Measurements from ENCODE around the gene SERPINB1. TPM values are rescaled to one million over a fixed set of nuclear protein-coding genes. Genes with fewer than 3 reads are reported as not detected.

Gene SERPINB1
- total and polyA plus RNA-seq, 2 experiments from 2014 or later = 5.6 to 6.5 TPM

DNA sequence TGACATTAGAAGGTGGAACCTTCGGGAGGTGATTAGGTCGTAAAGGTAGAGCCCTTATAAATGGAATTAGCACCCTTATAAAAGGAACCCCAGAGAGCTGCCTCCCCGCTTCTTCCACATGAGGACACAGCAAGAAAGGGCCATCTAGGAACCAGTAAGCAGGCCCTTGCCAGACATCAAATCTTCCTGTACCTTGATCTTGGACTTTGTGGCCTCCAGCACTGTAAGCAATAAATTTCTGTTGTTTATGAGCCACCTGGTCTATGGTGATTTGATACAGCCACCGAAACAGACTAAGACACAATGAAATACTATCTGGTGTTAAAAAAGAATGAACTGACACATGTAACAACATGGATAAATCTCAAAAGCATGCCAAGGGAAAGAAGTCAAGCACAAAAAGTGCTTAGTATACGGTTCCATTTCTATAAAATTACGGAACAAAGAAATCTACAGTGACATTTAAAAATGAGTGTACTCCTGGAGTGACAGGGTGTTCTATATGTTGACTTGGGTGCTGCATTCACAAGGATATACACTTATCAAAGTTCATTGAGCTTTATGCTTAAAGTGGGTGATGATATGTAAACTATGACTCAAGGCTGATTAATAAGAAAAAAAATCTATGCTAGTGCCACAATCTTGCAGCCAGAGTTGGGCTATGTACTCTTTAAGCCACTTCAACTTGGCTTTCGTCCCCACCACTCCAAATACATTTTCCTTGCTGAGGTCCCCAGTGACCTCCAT is 18.4 kb downstream of the SERPINB1 start:
- no peak overlapping the region for H3K4me2 ChIP-seq
- Mint-ChIP-seq H3K27me3 (ENCODE audit: insufficient read depth, low read depth, poor library complexity) (peaks cover 2% of the 10 kb centered on the region), H3K4me3 (no peak overlapping the region), H3K36me3 (ENCODE audit: low read depth) (no peaks in the 10 kb centered on the region), H3K27ac (no peak overlapping the region), H3K4me1 (no peaks in the 10 kb centered on the region), H3K9me3 (no peaks in the 10 kb centered on the region; the same call in 2 of the 3 replicates)
- no peak overlapping the region for H3K27ac ChIP-seq (ENCODE audit: low read depth)
- no peak overlapping the region for H3K4me3 ChIP-seq
- no peaks in the 10 kb centered on the region for H3K9me2 ChIP-seq (ENCODE audit: insufficient read depth)
- no peak overlapping the region for H2AFZ ChIP-seq
- H3F3A ChIP-seq (replicated peaks; ENCODE audit: low read depth) = no peaks in the 10 kb centered on the region
- H3K79me2 ChIP-seq (replicated peaks; ENCODE audit: insufficient read depth) = no peaks in the 10 kb centered on the region
- ATAC-seq = no peak
- TF ChIP-seq JUNB (IDR thresholded peaks at IDR 0.05; ENCODE audit: unreplicated experiment) = no peak
- no peak for TF ChIP-seq STAT1 (IDR thresholded peaks at IDR 0.05; ENCODE audit: unreplicated experiment)
- TF ChIP-seq, protein P1, sequence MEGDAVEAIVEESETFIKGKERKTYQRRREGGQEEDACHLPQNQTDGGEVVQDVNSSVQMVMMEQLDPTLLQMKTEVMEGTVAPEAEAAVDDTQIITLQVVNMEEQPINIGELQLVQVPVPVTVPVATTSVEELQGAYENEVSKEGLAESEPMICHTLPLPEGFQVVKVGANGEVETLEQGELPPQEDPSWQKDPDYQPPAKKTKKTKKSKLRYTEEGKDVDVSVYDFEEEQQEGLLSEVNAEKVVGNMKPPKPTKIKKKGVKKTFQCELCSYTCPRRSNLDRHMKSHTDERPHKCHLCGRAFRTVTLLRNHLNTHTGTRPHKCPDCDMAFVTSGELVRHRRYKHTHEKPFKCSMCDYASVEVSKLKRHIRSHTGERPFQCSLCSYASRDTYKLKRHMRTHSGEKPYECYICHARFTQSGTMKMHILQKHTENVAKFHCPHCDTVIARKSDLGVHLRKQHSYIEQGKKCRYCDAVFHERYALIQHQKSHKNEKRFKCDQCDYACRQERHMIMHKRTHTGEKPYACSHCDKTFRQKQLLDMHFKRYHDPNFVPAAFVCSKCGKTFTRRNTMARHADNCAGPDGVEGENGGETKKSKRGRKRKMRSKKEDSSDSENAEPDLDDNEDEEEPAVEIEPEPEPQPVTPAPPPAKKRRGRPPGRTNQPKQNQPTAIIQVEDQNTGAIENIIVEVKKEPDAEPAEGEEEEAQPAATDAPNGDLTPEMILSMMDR (conservative IDR thresholded peaks at IDR 0.05; ENCODE audit: low read depth in 2 of 2) = no peak
- TF ChIP-seq EZH2phosphoT487 (IDR thresholded peaks at IDR 0.05; ENCODE audit: unreplicated experiment) = no peak
- TF ChIP-seq, protein P2, sequence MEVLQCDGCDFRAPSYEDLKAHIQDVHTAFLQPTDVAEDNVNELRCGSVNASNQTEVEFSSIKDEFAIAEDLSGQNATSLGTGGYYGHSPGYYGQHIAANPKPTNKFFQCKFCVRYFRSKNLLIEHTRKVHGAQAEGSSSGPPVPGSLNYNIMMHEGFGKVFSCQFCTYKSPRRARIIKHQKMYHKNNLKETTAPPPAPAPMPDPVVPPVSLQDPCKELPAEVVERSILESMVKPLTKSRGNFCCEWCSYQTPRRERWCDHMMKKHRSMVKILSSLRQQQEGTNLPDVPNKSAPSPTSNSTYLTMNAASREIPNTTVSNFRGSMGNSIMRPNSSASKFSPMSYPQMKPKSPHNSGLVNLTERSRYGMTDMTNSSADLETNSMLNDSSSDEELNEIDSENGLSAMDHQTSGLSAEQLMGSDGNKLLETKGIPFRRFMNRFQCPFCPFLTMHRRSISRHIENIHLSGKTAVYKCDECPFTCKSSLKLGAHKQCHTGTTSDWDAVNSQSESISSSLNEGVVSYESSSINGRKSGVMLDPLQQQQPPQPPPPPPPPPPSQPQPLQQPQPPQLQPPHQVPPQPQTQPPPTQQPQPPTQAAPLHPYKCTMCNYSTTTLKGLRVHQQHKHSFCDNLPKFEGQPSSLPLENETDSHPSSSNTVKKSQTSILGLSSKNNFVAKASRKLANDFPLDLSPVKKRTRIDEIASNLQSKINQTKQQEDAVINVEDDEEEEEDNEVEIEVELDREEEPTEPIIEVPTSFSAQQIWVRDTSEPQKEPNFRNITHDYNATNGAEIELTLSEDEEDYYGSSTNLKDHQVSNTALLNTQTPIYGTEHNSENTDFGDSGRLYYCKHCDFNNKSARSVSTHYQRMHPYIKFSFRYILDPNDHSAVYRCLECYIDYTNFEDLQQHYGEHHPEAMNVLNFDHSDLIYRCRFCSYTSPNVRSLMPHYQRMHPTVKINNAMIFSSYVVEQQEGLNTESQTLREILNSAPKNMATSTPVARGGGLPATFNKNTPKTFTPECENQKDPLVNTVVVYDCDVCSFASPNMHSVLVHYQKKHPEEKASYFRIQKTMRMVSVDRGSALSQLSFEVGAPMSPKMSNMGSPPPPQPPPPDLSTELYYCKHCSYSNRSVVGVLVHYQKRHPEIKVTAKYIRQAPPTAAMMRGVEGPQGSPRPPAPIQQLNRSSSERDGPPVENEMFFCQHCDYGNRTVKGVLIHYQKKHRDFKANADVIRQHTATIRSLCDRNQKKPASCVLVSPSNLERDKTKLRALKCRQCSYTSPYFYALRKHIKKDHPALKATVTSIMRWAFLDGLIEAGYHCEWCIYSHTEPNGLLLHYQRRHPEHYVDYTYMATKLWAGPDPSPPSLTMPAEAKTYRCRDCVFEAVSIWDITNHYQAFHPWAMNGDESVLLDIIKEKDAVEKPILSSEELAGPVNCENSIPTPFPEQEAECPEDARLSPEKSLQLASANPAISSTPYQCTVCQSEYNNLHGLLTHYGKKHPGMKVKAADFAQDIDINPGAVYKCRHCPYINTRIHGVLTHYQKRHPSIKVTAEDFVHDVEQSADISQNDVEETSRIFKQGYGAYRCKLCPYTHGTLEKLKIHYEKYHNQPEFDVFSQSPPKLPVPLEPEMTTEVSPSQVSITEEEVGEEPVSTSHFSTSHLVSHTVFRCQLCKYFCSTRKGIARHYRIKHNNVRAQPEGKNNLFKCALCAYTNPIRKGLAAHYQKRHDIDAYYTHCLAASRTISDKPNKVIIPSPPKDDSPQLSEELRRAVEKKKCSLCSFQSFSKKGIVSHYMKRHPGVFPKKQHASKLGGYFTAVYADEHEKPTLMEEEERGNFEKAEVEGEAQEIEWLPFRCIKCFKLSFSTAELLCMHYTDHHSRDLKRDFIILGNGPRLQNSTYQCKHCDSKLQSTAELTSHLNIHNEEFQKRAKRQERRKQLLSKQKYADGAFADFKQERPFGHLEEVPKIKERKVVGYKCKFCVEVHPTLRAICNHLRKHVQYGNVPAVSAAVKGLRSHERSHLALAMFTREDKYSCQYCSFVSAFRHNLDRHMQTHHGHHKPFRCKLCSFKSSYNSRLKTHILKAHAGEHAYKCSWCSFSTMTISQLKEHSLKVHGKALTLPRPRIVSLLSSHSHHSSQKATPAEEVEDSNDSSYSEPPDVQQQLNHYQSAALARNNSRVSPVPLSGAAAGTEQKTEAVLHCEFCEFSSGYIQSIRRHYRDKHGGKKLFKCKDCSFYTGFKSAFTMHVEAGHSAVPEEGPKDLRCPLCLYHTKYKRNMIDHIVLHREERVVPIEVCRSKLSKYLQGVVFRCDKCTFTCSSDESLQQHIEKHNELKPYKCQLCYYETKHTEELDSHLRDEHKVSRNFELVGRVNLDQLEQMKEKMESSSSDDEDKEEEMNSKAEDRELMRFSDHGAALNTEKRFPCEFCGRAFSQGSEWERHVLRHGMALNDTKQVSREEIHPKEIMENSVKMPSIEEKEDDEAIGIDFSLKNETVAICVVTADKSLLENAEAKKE (CRISPR knock-in tag; IDR thresholded peaks at IDR 0.05) = no peak
- TF ChIP-seq, protein P3, sequence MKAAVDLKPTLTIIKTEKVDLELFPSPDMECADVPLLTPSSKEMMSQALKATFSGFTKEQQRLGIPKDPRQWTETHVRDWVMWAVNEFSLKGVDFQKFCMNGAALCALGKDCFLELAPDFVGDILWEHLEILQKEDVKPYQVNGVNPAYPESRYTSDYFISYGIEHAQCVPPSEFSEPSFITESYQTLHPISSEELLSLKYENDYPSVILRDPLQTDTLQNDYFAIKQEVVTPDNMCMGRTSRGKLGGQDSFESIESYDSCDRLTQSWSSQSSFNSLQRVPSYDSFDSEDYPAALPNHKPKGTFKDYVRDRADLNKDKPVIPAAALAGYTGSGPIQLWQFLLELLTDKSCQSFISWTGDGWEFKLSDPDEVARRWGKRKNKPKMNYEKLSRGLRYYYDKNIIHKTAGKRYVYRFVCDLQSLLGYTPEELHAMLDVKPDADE (IDR thresholded peaks at IDR 0.05) = no peak
- TF ChIP-seq CREB1 (CRISPR knock-in tag; IDR thresholded peaks at IDR 0.05; ENCODE audit: low read depth) = no peak
- no peak for TF ChIP-seq ZNF114 (CRISPR knock-in tag; IDR thresholded peaks at IDR 0.05)
- TF ChIP-seq, protein P4, sequence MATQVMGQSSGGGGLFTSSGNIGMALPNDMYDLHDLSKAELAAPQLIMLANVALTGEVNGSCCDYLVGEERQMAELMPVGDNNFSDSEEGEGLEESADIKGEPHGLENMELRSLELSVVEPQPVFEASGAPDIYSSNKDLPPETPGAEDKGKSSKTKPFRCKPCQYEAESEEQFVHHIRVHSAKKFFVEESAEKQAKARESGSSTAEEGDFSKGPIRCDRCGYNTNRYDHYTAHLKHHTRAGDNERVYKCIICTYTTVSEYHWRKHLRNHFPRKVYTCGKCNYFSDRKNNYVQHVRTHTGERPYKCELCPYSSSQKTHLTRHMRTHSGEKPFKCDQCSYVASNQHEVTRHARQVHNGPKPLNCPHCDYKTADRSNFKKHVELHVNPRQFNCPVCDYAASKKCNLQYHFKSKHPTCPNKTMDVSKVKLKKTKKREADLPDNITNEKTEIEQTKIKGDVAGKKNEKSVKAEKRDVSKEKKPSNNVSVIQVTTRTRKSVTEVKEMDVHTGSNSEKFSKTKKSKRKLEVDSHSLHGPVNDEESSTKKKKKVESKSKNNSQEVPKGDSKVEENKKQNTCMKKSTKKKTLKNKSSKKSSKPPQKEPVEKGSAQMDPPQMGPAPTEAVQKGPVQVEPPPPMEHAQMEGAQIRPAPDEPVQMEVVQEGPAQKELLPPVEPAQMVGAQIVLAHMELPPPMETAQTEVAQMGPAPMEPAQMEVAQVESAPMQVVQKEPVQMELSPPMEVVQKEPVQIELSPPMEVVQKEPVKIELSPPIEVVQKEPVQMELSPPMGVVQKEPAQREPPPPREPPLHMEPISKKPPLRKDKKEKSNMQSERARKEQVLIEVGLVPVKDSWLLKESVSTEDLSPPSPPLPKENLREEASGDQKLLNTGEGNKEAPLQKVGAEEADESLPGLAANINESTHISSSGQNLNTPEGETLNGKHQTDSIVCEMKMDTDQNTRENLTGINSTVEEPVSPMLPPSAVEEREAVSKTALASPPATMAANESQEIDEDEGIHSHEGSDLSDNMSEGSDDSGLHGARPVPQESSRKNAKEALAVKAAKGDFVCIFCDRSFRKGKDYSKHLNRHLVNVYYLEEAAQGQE (IDR thresholded peaks at IDR 0.05; ENCODE audit: unreplicated experiment) = no peak
- no peak for TF ChIP-seq ZNF331 (CRISPR knock-in tag; IDR thresholded peaks at IDR 0.05; ENCODE audit: low read depth)
- no peak for TF ChIP-seq POLR2AphosphoS5 (IDR thresholded peaks at IDR 0.05; ENCODE audit: low read depth)
- TF ChIP-seq EZH2 (IDR thresholded peaks at IDR 0.05; ENCODE audit: low read depth, unreplicated experiment) = no peak
- TF ChIP-seq NANOG (IDR thresholded peaks at IDR 0.05; ENCODE audit: borderline replicate concordance) = no peak
- no peaks in the 10 kb centered on the region for H3K36me3 ChIP-seq (ENCODE audit: insufficient read depth)
- H3K4me1 ChIP-seq (ENCODE audit: insufficient read depth) = no peaks in the 10 kb centered on the region
- H3K27me3 ChIP-seq (ENCODE audit: insufficient read depth) = no peaks in the 10 kb centered on the region
- DNase-seq (ENCODE audit: low spot score) = no peak
- no peaks in the 10 kb centered on the region for H4K20me1 ChIP-seq (replicated peaks; ENCODE audit: insufficient read depth)

Data from GM23338 (cell line).